ENCODE results near the gene ANKH. TPM values are rescaled to one million over a fixed set of nuclear protein-coding genes. Genes with fewer than 3 reads are reported as not detected.

Gene ANKH
- total and polyA plus RNA-seq, 5 donors from 2014 or later = 56.6 to 177 (median 63.2) TPM

DNA sequence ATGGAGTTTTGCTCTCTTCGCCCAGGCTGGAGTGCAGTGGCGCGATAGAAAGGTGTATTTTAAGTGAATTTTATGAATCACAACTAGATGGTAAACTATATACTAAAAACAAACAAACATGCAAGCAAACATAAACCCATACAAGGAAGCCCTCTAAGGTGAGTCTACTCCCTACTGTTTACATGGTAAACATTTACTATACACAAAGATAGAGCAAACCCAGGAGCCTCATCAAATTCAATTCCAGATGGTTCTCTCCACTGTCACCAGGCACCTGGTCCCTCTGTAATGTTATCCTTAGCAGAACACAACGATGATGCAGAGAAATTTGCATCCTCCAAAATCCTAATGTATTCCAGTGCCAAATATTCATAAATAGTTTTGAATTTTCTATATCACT, 17.9 kb downstream of the ANKH start:
- H3K4me1 ChIP-seq (ENCODE audit: control insufficient read depth, insufficient read depth, low read length, poor library complexity, severe bottlenecking) = peaks cover 9% of the 10 kb centered on the region
- H3K36me3 Mint-ChIP-seq = peaks cover 29% of the 10 kb centered on the region
- no peaks in the 10 kb centered on the region for H3K27me3 Mint-ChIP-seq
- H3K9me3 ChIP-seq (ENCODE audit: control insufficient read depth in 2 of 2, low read length in 2 of 2) = no peaks in the 10 kb centered on the region
- H3K9me3 Mint-ChIP-seq = no peaks in the 10 kb centered on the region
- H3K4me1 Mint-ChIP-seq = peaks cover 41 to 74% (median 62%) of the 10 kb centered on the region in 4 donors
- H3K4me3 Mint-ChIP-seq = no peak overlapping the region
- no peaks in the 10 kb centered on the region for H3K27me3 ChIP-seq (ENCODE audit: control insufficient read depth, insufficient read depth, low read length)
- peaks cover 33% of the 10 kb centered on the region for H3K36me3 ChIP-seq (ENCODE audit: control insufficient read depth, insufficient read depth, low read length)
- H3K27ac Mint-ChIP-seq = peak overlapping the region in 1 of 3 donors; percentile 24
- H3K4me3 ChIP-seq (ENCODE audit: low read depth, low read length) = no peak overlapping the region
- no peak for DNase-seq
- no peak overlapping the region for H3K27ac ChIP-seq (ENCODE audit: insufficient read depth, low read length, poor library complexity, severe bottlenecking)
- no peak for ATAC-seq (ENCODE audit: low read depth in 2 of 2)

DNA sequence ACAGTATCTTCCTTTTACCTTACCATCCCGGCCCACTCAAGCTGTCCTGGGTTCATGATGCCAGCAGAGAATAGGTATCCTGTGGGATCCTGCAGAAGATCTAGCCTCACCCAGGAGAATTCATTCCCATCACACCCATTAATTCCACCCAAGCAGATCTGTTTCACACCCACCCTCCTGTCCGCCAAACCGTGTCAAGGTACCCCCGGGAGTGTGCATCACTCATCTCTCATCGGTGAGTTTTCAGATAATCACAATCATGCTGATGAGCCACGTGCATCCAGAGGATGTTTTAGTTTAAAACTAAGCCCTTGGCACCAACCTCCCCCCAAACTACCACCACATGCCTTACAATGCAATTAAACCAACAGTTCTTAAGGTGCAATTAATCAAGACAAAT, 18.8 kb downstream of the ANKH start:
- Mint-ChIP-seq H3K27me3 (no peaks in the 10 kb centered on the region), H3K27ac (peak overlapping the region in 2 of 3 donors; percentile 15 to 39), H3K4me1 (peaks cover 41 to 77% (median 62%) of the 10 kb centered on the region in 4 donors), H3K9me3 (no peaks in the 10 kb centered on the region), H3K36me3 (peaks cover 35% of the 10 kb centered on the region), H3K4me3 (no peak overlapping the region)
- DNase-seq = no peak
- no peaks in the 10 kb centered on the region for H3K9me3 ChIP-seq (ENCODE audit: control insufficient read depth in 2 of 2, low read length in 2 of 2)
- peaks cover 9% of the 10 kb centered on the region for H3K4me1 ChIP-seq (ENCODE audit: control insufficient read depth, insufficient read depth, low read length, poor library complexity, severe bottlenecking)
- H3K4me3 ChIP-seq (ENCODE audit: low read depth, low read length) = no peak overlapping the region
- H3K27ac ChIP-seq (ENCODE audit: insufficient read depth, low read length, poor library complexity, severe bottlenecking) = no peak overlapping the region
- no peak for ATAC-seq (ENCODE audit: low read depth in 2 of 2)
- H3K36me3 ChIP-seq (ENCODE audit: control insufficient read depth, insufficient read depth, low read length) = peaks cover 33% of the 10 kb centered on the region
- no peaks in the 10 kb centered on the region for H3K27me3 ChIP-seq (ENCODE audit: control insufficient read depth, insufficient read depth, low read length)

DNA sequence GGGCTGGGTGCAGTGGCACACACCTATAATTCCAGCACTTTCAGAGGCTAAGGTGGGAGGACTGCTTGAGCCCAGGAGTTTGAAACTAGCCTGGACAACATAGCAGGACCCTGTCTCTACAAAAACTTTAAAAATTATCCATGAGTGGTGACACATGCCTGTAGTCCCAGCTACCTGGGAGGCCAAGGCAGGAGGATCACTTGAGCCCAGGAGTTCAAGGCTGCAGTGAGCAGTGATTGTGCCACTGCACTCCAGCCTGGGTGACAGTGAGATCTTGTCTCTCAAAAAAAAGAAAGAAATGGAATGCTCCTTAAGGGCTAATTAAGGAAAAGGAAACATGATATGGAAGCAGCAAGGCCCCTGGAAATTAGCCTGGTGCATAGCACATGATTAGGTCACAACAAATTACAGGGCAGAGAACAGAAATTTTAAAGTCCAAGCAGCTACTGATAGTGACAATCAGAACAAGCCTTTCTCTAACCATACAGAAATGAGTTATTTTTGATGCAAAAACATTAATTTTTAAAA, 19.5 kb downstream of the ANKH start:
- Mint-ChIP-seq H3K27me3 (no peaks in the 10 kb centered on the region), H3K4me3 (no peak overlapping the region), H3K4me1 (peaks cover 40 to 78% (median 62%) of the 10 kb centered on the region in 4 donors), H3K36me3 (peaks cover 33% of the 10 kb centered on the region), H3K9me3 (no peaks in the 10 kb centered on the region), H3K27ac (peak overlapping the region; percentile 40 to 71 (median 42))
- no peaks in the 10 kb centered on the region for H3K9me3 ChIP-seq (ENCODE audit: control insufficient read depth in 2 of 2, low read length in 2 of 2)
- H3K4me3 ChIP-seq (ENCODE audit: low read depth, low read length) = no peak overlapping the region
- ATAC-seq (ENCODE audit: low read depth in 2 of 2) (no peak), DNase-seq (no peak)
- no peak overlapping the region for H3K27ac ChIP-seq (ENCODE audit: insufficient read depth, low read length, poor library complexity, severe bottlenecking)
- H3K36me3 ChIP-seq (ENCODE audit: control insufficient read depth, insufficient read depth, low read length) = peaks cover 37% of the 10 kb centered on the region
- H3K4me1 ChIP-seq (ENCODE audit: control insufficient read depth, insufficient read depth, low read length, poor library complexity, severe bottlenecking) = peaks cover 9% of the 10 kb centered on the region
- no peaks in the 10 kb centered on the region for H3K27me3 ChIP-seq (ENCODE audit: control insufficient read depth, insufficient read depth, low read length)

DNA sequence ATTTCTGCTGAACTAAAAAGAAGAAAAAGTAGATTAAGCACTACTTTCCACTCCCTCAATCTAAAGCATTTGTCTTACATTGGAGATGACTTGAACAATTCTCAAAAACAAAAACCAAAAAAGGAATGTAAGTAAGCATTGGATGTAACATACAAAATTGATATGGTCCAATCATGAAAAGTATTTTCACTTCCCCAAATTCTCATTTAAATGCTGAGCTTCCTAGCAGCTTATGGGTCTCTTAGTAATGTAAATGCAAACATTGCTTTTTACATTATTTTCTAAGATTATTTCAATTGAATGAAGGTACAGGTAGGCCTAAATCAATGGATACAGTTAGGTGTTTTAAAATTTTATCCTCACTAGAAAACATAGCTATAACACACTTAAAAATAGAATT, 20.0 kb downstream of the ANKH start:
- Mint-ChIP-seq H3K27me3 (no peaks in the 10 kb centered on the region), H3K4me3 (no peak overlapping the region), H3K4me1 (peaks cover 35 to 75% (median 59%) of the 10 kb centered on the region in 4 donors), H3K36me3 (peaks cover 31% of the 10 kb centered on the region), H3K27ac (peak overlapping the region in 1 of 3 donors; percentile 42), H3K9me3 (no peaks in the 10 kb centered on the region)
- Histone ChIP-seq H3K27me3 (ENCODE audit: control insufficient read depth, insufficient read depth, low read length) (no peaks in the 10 kb centered on the region), H3K4me1 (ENCODE audit: control insufficient read depth, insufficient read depth, low read length, poor library complexity, severe bottlenecking) (peaks cover 9% of the 10 kb centered on the region), H3K36me3 (ENCODE audit: control insufficient read depth, insufficient read depth, low read length) (peaks cover 37% of the 10 kb centered on the region), H3K27ac (ENCODE audit: insufficient read depth, low read length, poor library complexity, severe bottlenecking) (no peak overlapping the region), H3K9me3 (ENCODE audit: control insufficient read depth in 2 of 2, low read length in 2 of 2) (no peaks in the 10 kb centered on the region), H3K4me3 (ENCODE audit: low read depth, low read length) (no peak overlapping the region)
- no peak for DNase-seq
- no peak for ATAC-seq (ENCODE audit: low read depth in 2 of 2)

DNA sequence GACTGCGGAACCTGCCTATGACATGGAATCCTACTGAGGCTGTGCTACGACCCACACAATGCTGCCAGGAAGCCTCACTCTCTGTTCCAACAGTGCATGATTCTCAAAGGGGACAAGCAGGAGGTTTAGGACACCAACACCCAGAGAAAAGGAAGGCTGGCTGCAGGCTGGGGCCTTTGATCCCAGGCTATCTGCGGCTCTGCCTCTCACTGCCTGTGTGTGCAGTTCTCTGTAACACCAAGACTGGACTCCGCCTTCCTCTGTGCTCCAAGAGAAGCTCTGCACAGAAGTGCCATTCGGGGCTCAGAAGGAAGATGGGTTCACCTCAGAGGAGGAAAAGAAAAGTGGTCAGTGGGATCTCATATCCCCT, 20.5 kb downstream of the ANKH start:
- peaks cover 42% of the 10 kb centered on the region for H3K36me3 ChIP-seq (ENCODE audit: control insufficient read depth, insufficient read depth, low read length)
- Mint-ChIP-seq H3K4me3 (peak overlapping the region in 1 of 4 donors; percentile 14), H3K27ac (peak overlapping the region in 2 of 3 donors; percentile 42 to 74), H3K9me3 (no peaks in the 10 kb centered on the region), H3K4me1 (peaks cover 30 to 73% (median 59%) of the 10 kb centered on the region in 4 donors), H3K36me3 (peaks cover 29% of the 10 kb centered on the region), H3K27me3 (no peaks in the 10 kb centered on the region)
- peaks cover 9% of the 10 kb centered on the region for H3K4me1 ChIP-seq (ENCODE audit: control insufficient read depth, insufficient read depth, low read length, poor library complexity, severe bottlenecking)
- H3K4me3 ChIP-seq (ENCODE audit: low read depth, low read length) = no peak overlapping the region
- H3K27ac ChIP-seq (ENCODE audit: insufficient read depth, low read length, poor library complexity, severe bottlenecking) = no peak overlapping the region
- no peak for ATAC-seq (ENCODE audit: low read depth in 2 of 2)
- no peak for DNase-seq
- H3K27me3 ChIP-seq (ENCODE audit: control insufficient read depth, insufficient read depth, low read length) = no peaks in the 10 kb centered on the region
- H3K9me3 ChIP-seq (ENCODE audit: control insufficient read depth in 2 of 2, low read length in 2 of 2) = no peaks in the 10 kb centered on the region

DNA sequence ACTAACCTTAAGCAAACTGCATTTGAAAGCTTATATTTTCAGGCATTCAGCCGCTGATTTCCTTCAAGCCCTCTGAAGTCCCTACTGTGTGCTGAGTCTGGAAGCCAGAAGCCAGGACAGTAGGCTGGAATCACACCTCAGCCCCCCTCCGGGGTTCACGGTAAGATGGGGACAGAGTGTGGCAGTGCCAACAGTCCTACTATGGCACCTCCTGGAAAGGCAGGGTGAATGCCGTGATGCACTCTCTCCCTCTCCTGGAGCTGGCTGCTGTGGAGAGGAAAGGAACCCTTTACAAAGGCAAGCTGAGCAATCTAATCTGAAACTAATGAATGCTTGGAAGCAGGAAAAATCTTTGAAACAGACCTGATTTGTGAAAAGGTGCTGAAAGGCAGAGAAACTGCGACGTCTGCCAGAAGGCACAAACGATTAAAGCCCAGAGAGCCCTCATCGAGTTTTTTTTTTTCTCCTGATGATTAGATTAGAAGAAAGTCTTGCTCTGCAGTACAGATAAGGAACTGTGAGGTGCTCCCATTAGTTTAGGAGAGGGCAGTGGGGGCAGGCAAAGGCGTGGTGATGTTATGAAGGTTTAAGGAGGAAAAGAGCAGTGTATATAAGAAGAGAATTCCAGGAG, 21.0 kb downstream of the ANKH start:
- H3K4me1 Mint-ChIP-seq = peaks cover 26 to 72% (median 56%) of the 10 kb centered on the region in 4 donors
- peaks cover 30% of the 10 kb centered on the region for H3K36me3 Mint-ChIP-seq
- no peaks in the 10 kb centered on the region for H3K27me3 Mint-ChIP-seq
- Histone ChIP-seq H3K4me1 (ENCODE audit: control insufficient read depth, insufficient read depth, low read length, poor library complexity, severe bottlenecking) (peaks cover 9% of the 10 kb centered on the region), H3K9me3 (ENCODE audit: control insufficient read depth in 2 of 2, low read length in 2 of 2) (no peaks in the 10 kb centered on the region), H3K4me3 (ENCODE audit: low read depth, low read length) (no peak overlapping the region), H3K27me3 (ENCODE audit: control insufficient read depth, insufficient read depth, low read length) (no peaks in the 10 kb centered on the region), H3K36me3 (ENCODE audit: control insufficient read depth, insufficient read depth, low read length) (peaks cover 42% of the 10 kb centered on the region), H3K27ac (ENCODE audit: insufficient read depth, low read length, poor library complexity, severe bottlenecking) (no peak overlapping the region)
- peak overlapping the region in 2 of 3 donors; percentile 42 to 74 for H3K27ac Mint-ChIP-seq
- no peak for DNase-seq
- no peaks in the 10 kb centered on the region for H3K9me3 Mint-ChIP-seq
- no peak for ATAC-seq (ENCODE audit: low read depth in 2 of 2)
- H3K4me3 Mint-ChIP-seq = peak overlapping the region in 1 of 4 donors; percentile 14

DNA sequence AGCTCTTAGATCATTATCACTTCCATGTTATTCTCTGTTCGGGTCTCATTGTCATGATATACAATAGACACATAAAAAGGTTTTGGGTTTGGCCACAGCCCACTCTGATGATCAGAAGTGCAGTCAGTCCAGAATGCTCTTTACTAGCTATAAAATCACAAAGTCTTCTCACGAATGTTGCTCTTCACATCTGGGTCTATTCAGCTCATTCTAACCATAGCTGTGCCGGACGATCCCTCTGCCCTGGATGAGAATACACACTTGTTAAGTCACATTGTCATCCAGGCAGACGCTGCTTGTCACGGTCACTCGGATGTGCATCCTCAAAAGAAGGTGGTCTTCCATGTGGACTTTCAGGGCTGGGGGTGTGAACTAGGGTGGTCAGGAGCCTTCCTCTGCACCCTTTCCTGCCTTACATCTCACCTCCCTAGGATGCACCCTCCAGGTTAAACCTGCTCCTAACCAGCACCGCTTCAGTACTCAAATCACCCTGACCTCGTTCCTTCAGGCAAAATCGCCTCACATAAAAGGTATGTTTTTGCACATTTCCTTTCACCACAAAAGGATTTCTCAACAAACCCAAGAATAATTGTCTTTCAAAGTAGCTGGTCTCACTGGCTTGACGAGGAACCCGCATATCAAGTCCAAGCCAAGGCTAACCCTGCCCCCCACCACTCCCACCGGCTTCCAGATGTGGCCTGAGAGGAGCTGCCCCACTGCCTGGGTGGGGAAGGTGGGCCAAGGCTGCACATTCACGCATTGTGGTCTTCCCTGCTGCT, 21.9 kb downstream of the ANKH start:
- no peak overlapping the region for H3K27ac ChIP-seq (ENCODE audit: insufficient read depth, low read length, poor library complexity, severe bottlenecking)
- H3K27me3 ChIP-seq (ENCODE audit: control insufficient read depth, insufficient read depth, low read length) = no peaks in the 10 kb centered on the region
- Mint-ChIP-seq H3K27me3 (no peaks in the 10 kb centered on the region), H3K4me1 (peaks cover 26 to 72% (median 54%) of the 10 kb centered on the region in 4 donors), H3K27ac (peak overlapping the region in 2 of 3 donors; percentile 31 to 42), H3K9me3 (no peaks in the 10 kb centered on the region), H3K36me3 (peaks cover 35% of the 10 kb centered on the region), H3K4me3 (no peak overlapping the region)
- no peak overlapping the region for H3K4me3 ChIP-seq (ENCODE audit: low read depth, low read length)
- H3K36me3 ChIP-seq (ENCODE audit: control insufficient read depth, insufficient read depth, low read length) = peaks cover 38% of the 10 kb centered on the region
- ATAC-seq (ENCODE audit: low read depth in 2 of 2) (no peak), DNase-seq (no peak)
- peaks cover 2% of the 10 kb centered on the region for H3K4me1 ChIP-seq (ENCODE audit: control insufficient read depth, insufficient read depth, low read length, poor library complexity, severe bottlenecking)
- no peaks in the 10 kb centered on the region for H3K9me3 ChIP-seq (ENCODE audit: control insufficient read depth in 2 of 2, low read length in 2 of 2)

All from CD4-positive, CD25-positive, alpha-beta regulatory T cell (primary cell).